GM04504 (cell line): ENCODE results near the gene PLAGL1.

Experiments used
- DNase-seq: peaks from one replicate; pipeline ENCODE4 v3.0.0-alpha.2; 2012; ENCODE audit warnings: low read depth

Gene PLAGL1

GRCh38 chr6:144008846-144009245 is 787 bp upstream of the PLAGL1 start:
- no peak for DNase-seq

- no peak for DNase-seq
Measured at GRCh38 chr6:144007478-144008119, 460 bp downstream of the PLAGL1 start.

- no peak for DNase-seq
Measured at GRCh38 chr6:144006736-144007477, 1.2 kb downstream of the PLAGL1 start.

- no peak for DNase-seq
Measured at GRCh38 chr6:143999406-143999805, 8.7 kb downstream of the PLAGL1 start.

GRCh38 chr6:143998686-143999085 is 9.4 kb downstream of the PLAGL1 start:
- no peak for DNase-seq

- DNase-seq = no peak
Measured at GRCh38 chr6:143993965-143994646, 14.0 kb downstream of the PLAGL1 start.

GRCh38 chr6:143992285-143992684 is 15.8 kb downstream of the PLAGL1 start:
- no peak for DNase-seq

GRCh38 chr6:143986463-143987065 is 21.5 kb downstream of the PLAGL1 start:
- no peak for DNase-seq

GRCh38 chr6:143984666-143985065 is 23.4 kb downstream of the PLAGL1 start:
- DNase-seq = no peak

GRCh38 chr6:143982968-143983367 is 25.1 kb downstream of the PLAGL1 start:
- no peak for DNase-seq

GRCh38 chr6:143980921-143981320 is 27.1 kb downstream of the PLAGL1 start:
- DNase-seq = no peak

GRCh38 chr6:143976806-143977349 is 31.2 kb downstream of the PLAGL1 start:
- no peak for DNase-seq

GRCh38 chr6:143974089-143974488 is 34.0 kb downstream of the PLAGL1 start:
- no peak for DNase-seq

- DNase-seq = no peak
Measured at GRCh38 chr6:143973097-143973966, 34.7 kb downstream of the PLAGL1 start.

- DNase-seq = no peak
Measured at GRCh38 chr6:143971482-143972205, 36.4 kb downstream of the PLAGL1 start.

GRCh38 chr6:143970456-143971218 is 37.4 kb downstream of the PLAGL1 start:
- peak; percentile 23 for DNase-seq

- DNase-seq = no peak
Measured at GRCh38 chr6:143969077-143969476, 39.0 kb downstream of the PLAGL1 start.

- DNase-seq = no peak
Measured at GRCh38 chr6:143967706-143968376, 40.2 kb downstream of the PLAGL1 start.

GRCh38 chr6:143966312-143966711 is 41.7 kb downstream of the PLAGL1 start:
- DNase-seq = no peak
